GM19467 (cell line): ENCODE results near the gene RPRD2.

Source experiments
- ATAC-seq: cut with Tn5 transposase; IDR thresholded peaks from one replicate; pipeline ENCODE4 v1.9.1; 2021; ENCODE audit warnings: mild to moderate bottlenecking, moderate library complexity; ENCODE audit not compliant: unreplicated experiment

Gene RPRD2

DNA sequence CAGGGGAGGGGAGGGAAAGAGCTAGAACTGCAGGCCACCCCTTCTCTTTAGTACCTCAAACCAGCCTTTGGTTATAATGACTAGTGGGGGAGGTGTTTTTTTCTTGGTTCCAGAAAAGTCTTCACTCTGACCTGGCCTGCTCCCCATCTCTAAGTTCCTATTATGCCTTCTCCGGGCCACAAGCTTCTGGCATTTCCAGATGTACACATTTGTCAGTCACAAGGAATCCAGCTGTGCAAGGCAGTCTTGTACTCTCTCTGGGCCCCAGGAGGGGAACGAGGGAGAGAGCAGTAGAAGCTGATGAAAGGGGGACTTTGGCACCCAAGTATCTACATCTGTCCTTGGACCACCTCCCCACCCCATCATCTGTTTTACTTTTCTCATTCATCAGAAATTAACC lies 148.9 kb downstream of the RPRD2 start:
- no peak for ATAC-seq

DNA sequence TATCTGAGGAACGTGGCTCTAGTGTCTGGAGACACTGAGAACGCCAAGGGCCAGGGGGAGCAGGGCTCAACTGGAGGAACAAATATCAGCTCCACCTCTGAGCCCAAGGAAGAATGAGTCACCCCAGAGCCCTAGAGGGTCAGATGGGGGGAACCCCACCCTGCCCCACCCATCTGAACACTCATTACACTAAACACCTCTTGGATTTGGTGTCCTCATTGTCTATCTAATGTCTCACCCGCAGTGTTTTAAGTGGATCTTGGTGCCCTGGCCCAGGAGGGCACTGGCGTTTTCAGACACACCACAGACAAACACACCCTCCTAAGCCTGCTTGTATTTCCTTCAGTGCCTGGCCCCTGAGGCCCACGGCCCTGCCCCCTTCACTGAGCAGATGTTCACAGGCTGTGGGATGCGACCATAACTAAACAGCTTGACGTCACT lies 149.4 kb downstream of the RPRD2 start:
- ATAC-seq, result no peak

DNA sequence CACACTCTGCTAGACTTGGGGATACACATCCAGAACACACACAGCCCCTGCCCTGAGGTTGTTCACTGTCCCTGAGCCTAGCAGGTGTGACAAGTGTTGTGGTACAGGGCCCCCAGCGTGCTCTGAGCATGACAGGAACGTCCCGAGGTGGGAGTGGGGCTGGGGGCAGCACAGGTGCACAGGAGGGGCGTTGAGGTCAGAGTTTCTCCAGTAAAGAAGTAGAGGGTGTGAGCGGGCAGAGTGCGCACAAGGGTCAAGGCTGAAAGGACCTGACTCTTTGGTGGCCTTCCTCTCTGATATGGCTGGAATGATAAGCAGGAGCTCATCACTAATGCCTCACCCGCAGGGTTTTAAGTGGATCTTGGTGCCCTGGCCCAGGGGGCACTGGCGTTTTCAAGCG lies 150.3 kb downstream of the RPRD2 start:
- no peak for ATAC-seq

DNA sequence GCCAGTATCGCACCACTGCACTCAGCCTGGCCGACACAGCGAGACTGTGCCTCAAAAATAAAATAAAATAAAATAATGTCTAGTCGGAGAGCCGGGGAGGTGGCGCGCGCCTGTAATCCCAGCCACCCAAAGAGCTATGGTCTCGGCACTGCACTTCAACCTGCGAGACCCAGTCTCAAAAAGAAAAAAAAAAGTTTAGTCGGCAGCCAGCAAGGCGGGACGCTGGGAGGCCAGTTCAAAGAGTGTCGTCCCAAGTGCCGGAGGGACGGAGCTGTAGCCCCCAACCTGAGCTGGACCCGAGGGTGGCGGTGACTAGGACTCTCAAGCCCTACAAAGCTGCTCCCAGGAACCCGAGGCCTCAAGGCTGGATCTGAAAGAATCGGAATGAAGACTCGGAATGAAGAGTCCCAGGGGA lies 151.0 kb downstream of the RPRD2 start:
- ATAC-seq, result peak; percentile 1

DNA sequence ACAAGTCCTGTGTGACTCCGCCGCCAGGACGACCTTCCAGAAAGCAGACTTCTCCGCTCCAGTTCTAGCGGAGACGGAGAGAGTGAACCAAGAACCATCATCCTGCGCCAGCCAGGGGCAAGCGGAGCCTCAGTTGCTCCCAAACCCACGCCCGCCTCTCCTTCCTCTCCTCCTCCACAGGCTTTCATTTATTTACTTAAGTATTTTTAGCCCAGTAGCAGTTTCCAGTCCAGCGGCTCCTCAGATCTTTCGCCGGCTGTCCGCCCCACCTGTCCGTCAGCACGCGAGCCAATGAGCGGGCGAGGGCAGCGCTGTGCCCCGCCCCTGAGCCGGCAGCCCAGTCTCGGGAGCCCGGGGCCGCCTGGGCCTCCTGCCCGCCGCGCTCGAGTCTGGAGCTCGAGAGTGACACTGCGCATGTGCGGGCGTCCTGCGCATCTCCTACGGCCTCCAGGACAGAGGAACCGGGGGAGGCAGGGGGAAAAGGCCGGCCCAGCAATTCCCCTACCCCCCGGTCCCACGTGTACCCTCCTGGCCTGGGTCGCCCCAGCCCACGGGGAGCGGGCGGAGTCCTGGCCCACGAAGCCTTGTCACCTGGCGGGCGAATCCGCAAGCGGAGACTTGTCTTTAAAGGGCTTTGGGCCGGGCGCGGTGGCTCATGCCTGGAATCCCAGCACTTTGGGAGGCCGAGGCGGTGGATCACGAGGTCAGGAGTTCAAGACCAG lies 151.5 kb downstream of the RPRD2 start, which contains the start of gene FALEC:
TSS of gene FALEC (plus strand) at position 425 of the 722 bp plus-strand sequence.
- peak; percentile 95 for ATAC-seq

DNA sequence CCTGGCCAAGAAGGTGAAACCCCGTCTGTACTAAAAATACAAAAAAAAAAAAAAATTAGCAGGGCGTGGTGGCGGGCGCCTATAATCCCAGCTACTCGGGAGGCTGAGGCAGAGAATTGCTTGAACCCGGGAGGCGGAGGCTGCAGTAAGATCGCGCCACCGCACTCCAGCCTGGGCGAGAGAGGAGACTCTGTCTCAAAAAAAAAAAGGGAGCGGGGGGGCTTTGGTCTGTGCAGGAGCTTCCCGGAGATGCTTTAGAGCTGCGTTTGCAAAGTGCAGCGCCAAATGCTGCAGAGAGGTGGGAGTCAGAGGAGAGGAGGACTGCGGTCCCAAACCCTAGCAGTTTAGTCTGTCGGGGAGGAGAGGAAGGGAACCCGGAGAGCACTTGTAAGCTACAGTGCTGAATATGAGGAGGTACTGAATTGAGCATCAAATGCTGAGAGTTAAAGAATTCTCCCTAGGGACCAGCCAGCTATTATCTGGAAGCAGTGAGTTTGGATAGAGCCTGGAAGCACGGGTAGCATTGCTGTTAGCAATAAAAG lies 152.2 kb downstream of the RPRD2 start:
- ATAC-seq, result no peak

DNA sequence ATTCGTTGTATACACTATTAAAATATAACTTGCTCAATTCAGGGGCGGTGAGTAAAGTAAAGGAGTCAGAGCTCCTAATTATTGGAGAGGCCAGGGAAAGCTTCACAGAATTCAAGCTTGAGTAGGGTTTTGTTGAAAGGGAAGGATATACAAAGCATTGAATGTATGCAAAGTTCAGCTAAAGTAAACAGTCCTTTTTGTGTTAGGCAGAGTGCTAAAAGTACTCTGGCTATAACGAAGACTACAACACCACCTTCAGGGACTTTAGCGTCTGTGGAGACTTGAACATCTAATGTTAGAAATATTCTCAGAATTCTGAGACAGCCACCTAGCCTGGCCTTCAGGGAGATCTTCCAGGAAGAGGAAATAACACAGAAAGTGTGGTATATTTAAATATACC lies 152.7 kb downstream of the RPRD2 start:
- no peak for ATAC-seq

DNA sequence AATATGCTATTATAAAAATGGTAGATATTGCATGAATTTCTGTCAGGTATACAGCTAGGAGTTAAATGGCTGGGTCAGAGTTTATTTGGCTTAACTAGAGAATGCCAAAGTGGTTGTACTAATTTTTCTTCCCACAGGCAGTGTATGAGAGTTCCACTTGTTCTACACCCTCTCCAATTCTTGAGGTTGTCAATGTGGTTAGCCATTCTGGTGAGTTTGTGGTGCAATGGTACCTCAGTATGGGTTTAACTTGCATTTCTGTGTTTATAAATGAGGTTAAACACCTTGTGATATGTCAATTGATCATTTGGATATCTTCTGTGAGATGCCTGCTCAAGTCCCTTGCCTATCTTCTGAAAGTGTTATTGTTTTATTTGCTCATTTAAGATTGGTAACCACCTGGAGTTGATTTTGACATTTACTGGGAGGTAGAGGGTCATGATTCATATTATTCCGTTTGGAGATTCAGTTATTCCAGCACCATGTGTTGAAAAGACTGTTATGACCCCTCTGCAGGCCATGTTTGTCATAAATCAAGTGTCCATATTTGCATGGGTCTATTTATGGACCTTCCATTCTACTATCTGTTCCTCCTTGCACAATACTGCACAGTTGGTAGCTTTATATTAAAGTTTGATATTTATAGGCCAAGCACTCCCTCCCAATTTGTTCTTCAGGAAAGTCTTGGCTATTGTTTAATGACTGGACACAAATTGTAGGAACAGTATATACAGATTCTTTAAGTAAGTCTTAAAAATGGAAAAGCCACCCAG lies 157.4 kb downstream of the RPRD2 start:
- no peak for ATAC-seq

DNA sequence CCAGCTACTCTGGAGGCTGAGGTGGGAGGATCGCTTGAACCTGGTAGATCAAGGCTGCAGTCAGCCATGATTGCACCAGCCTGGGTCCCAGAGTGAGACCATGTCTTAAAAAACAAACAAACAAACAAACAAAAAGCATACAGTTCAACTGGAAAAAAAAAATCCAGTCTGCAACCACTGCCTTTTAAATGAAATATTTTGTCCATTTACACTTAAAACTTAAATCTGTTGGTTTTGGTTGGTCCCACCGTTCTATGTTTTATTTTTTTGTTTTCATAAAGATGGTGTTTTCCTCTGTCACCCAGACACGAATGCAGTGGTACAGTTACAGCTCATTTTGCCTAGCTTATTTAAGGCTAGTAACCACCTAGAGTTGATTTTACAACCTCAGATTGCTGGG lies 161.4 kb downstream of the RPRD2 start:
- no peak for ATAC-seq
